A549 (cell line): ENCODE measurements around the gene KIF5B. TPM values are rescaled to one million over a fixed set of nuclear protein-coding genes. Genes with fewer than 3 reads are reported as not detected.
A peak's percentile ranks its signal among the peaks of the same experiment; 100 is the strongest.

Source experiments
- ATAC-seq, 2 experiments: fragments of 200-7000 bp in 1 of 2; fragments of >200 bp in 1 of 2; cut with Nextera tagmentation in 1 of 2; cut with Tn5 transposase in 1 of 2; 3 replicates each; pipeline versions ENCODE4 v1.8.0 to v1.9.1; 2018 to 2020; ENCODE audit warnings: mild to moderate bottlenecking in 1 of 2, moderate library complexity in 1 of 2
- CTCF ChIA-PET: fragments of 300-600 bp; sonication (Branson Sonifier 250); formaldehyde crosslinking; extraction: SDS; loops from one replicate; lab custom pipeline; 2021; ENCODE audit warnings: antibody characterized with exemption, inconsistent platforms; lab: Yijun Ruan, JAX
- POLR2A ChIA-PET: fragments of 350-600 bp; formaldehyde crosslinking; extraction: SDS; loops from one replicate; lab custom pipeline; 2021; ENCODE audit warnings: antibody characterized with exemption, inconsistent platforms; lab: Yijun Ruan, JAX
- DNase-seq, 2 experiments: peaks; one replicate each; pipeline versions ENCODE4 v3.0.0 to v3.0.0-alpha.2; 2011 to 2016; ENCODE audit warnings: low read depth in 1 of 2, low spot score in 1 of 2
- FAIRE-seq: peaks from 2 replicates; lab custom pipeline; 2011; peaks lifted over from hg19 to GRCh38; lab: Jason Lieb, UNC
- H3K27ac ChIP-seq, 2 experiments: fragments of >200 bp; sonication (Bioruptor Twin); formaldehyde crosslinking; 3 replicates each; pipeline ENCODE4 v1.5.1; 2016 to 2017
- H3K4me1 ChIP-seq: fragments of >200 bp; sonication (Bioruptor Twin); formaldehyde crosslinking; 3 replicates; pipeline ENCODE4 v1.6.1; 2016
- H3K4me2 ChIP-seq: fragments of >200 bp; sonication (Bioruptor Twin); formaldehyde crosslinking; 3 replicates; pipeline ENCODE4 v1.6.1; 2016
- H3K4me3 ChIP-seq: fragments of >200 bp; sonication (Bioruptor Twin); formaldehyde crosslinking; 3 replicates; pipeline ENCODE4 v1.5.1; 2016
- H3K9me3 ChIP-seq: fragments of >200 bp; sonication (Bioruptor Twin); formaldehyde crosslinking; 3 replicates; pipeline ENCODE4 v1.6.1; 2016
- CHD4 ChIP-seq: fragments of 200-600 bp; sonication (generic); IDR thresholded peaks from 2 replicates; pipeline ENCODE4 v1.6.1; 2016; ENCODE audit warnings: antibody characterized with exemption, mild to moderate bottlenecking, borderline replicate concordance
- ESRRA ChIP-seq: fragments of 150-350 bp; IDR thresholded peaks from 2 replicates; pipeline ENCODE4 v1.6.1; 2014; ENCODE audit warnings: mild to moderate bottlenecking, low read length, borderline replicate concordance
- FOSB ChIP-seq: fragments of 250-450 bp; sonication (Bioruptor Pico); IDR thresholded peaks from 2 replicates; pipeline ENCODE4 v1.5.0; 2020; ENCODE audit warnings: mild to moderate bottlenecking, moderate library complexity
- FOSL2 ChIP-seq, 2 experiments: fragments of 450-650 bp in 1 of 2; fragments of >200 bp in 1 of 2; sonication (Bioruptor Twin) in 1 of 2; formaldehyde crosslinking; IDR thresholded peaks; 2 replicates each; pipeline versions ENCODE4 v1.5.0 to v1.6.1; 2016 to 2020; ENCODE audit warnings: mild to moderate bottlenecking in 1 of 2, moderate library complexity in 1 of 2
- FOXS1 ChIP-seq: fragments of 250-450 bp; sonication (Bioruptor Pico); IDR thresholded peaks from 2 replicates; pipeline ENCODE4 v1.5.0; 2020; ENCODE audit warnings: mild to moderate bottlenecking, moderate library complexity
- JUN ChIP-seq, 2 experiments: fragments of >200 bp; sonication (Bioruptor Twin); formaldehyde crosslinking; IDR thresholded peaks; 2 replicates in 1 of 2; 3 replicates in 1 of 2; pipeline ENCODE4 v1.6.1; 2016 to 2017
- MAFK ChIP-seq: fragments of 450-650 bp; IDR thresholded peaks from 2 replicates; pipeline ENCODE4 v1.6.1; 2014; ENCODE audit not compliant: partially characterized antibody
- MAZ ChIP-seq: fragments of 150-350 bp; IDR thresholded peaks from 2 replicates; pipeline ENCODE4 v1.6.1; 2014; ENCODE audit warnings: antibody characterized with exemption, low read depth, low read length, borderline replicate concordance
- MYC ChIP-seq: IDR thresholded peaks from 2 replicates; pipeline ENCODE4 v1.6.1; 2012; ENCODE audit warnings: mild to moderate bottlenecking, inconsistent platforms, low read length, improper control_type of control experiment, borderline replicate concordance
- PHF8 ChIP-seq: fragments of 200-600 bp; sonication (generic); IDR thresholded peaks from 2 replicates; pipeline ENCODE4 v1.6.1; 2016; ENCODE audit warnings: low read depth, mild to moderate bottlenecking, antibody characterized with exemption, moderate library complexity, borderline replicate concordance
- POLR2A ChIP-seq: IDR thresholded peaks from 2 replicates; pipeline ENCODE4 v1.6.1; 2012; ENCODE audit warnings: mild to moderate bottlenecking, low read length
- RAD21 ChIP-seq, 2 experiments: fragments of >200 bp in 1 of 2; sonication (Bioruptor Twin) in 1 of 2; formaldehyde crosslinking in 1 of 2; IDR thresholded peaks in 1 of 2; conservative IDR thresholded peaks in 1 of 2; 2 replicates in 1 of 2; 3 replicates in 1 of 2; pipeline ENCODE4 v1.6.1; 2012 to 2018; ENCODE audit warnings: inconsistent platforms in 1 of 2
- RFX5 ChIP-seq: fragments of 450-650 bp; IDR thresholded peaks from 2 replicates; pipeline ENCODE4 v1.7.1; 2014; ENCODE audit warnings: antibody characterized with exemption, mild to moderate bottlenecking, moderate library complexity
- RNF2 ChIP-seq: fragments of 200-600 bp; sonication (generic); IDR thresholded peaks from 2 replicates; pipeline ENCODE4 v1.6.1; 2016; ENCODE audit warnings: low read depth, mild to moderate bottlenecking, antibody characterized with exemption, moderate library complexity, borderline replicate concordance
- TP53 ChIP-seq: fragments of 250-450 bp; sonication (Bioruptor Pico); IDR thresholded peaks from 2 replicates; pipeline ENCODE4 v1.5.0; 2021; ENCODE audit warnings: mild to moderate bottlenecking, moderate library complexity
- ZFP36 ChIP-seq: fragments of 450-650 bp; IDR thresholded peaks from 2 replicates; pipeline ENCODE4 v1.6.1; 2014; ENCODE audit warnings: borderline replicate concordance; ENCODE audit not compliant: partially characterized antibody
- ZNF302 ChIP-seq: fragments of 250-450 bp; sonication (Bioruptor Pico); IDR thresholded peaks from 2 replicates; pipeline ENCODE4 v1.9.0; 2021; ENCODE audit warnings: inconsistent platforms, mild to moderate bottlenecking, moderate library complexity
- WGBS: methylation state at CpG from one replicate; pipeline ENCODE4 v1.1.6; 2017; ENCODE audit errors: missing lambda C conversion rate; 5-methylcytosine and 5-hydroxymethylcytosine counted together
- polyA plus RNA-seq, 4 experiments: library from polyadenylated mRNA; depleted of rRNA in 3 of 4; stranded (reverse); fragments of >200 nt; fragmentation: RNase III in 1 of 4; extraction: RNeasy Plus Mini Kit Qiagen cat#74134 plus additional on column Dnase treatment in 1 of 4; gene quantifications; 2 replicates in 3 of 4; 3 replicates in 1 of 4; pipeline ENCODE4 v1.2.3, GENCODE V29; 2011 to 2017
- TF ChIP-seq, protein P1 (sequence below): IDR thresholded peaks from 2 replicates; pipeline ENCODE4 v1.6.1; 2012; ENCODE audit warnings: low read depth, borderline replicate concordance
- TF ChIP-seq, protein P2 (sequence below): fragments of >200 bp; sonication (Bioruptor Twin); formaldehyde crosslinking; IDR thresholded peaks from 3 replicates; pipeline ENCODE4 v1.5.1; 2016
- TF ChIP-seq, protein P3 (sequence below): IDR thresholded peaks from 2 replicates; pipeline ENCODE4 v1.6.1; 2012

Gene KIF5B
- polyA plus RNA-seq, 2 of the 4 experiments (the other 2 are of a cell fraction): 81.9 to 124 TPM

DNA sequence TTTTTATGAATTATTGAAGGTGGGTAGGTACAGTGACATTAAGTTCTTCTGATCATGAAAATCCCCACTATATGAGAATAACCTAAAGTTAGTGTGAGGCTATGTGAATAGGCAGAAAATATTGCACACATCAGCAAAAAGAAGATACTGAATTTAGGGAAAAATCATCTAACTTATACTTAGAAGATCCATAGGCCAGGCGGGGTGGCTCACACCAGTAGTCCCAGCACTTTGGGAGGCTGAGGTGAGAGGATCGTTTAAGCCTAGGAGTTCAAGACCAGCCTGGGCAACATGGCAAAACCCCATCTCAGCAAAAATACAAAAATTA is 78.1 kb downstream of the KIF5B start:
- Histone ChIP-seq H3K27ac (peak overlapping the region; percentile 15 to 22; a peak in 2 of 6 replicates), H3K9me3 (no peaks in the 10 kb centered on the region), H3K4me1 (peaks cover 22% of the 10 kb centered on the region)
- WGBS: 33% methylated on average over 2 of the region's 2 CpGs
- no peak for FAIRE-seq
- CTCF ChIA-PET: interaction anchor here (1.0 to 1.1 kb wide), 2 partner anchors 16 to 116 kb away, joined by 3 read pairs; no protein-coding TSS in a partner anchor
- no peak for TF ChIP-seq MAZ
- TF ChIP-seq ESRRA: no peak
- peak; percentile 99 for TF ChIP-seq MAFK
- TF ChIP-seq, all 56 proteins: peak for 1
- Histone ChIP-seq H3K4me3 (no peak overlapping the region), H3K4me2 (peak overlapping the region; percentile 35; the same call in 2 of the 3 replicates)
- DNase-seq (no peak), ATAC-seq (no peak)
- POLR2A ChIA-PET: interaction anchor here (0.9 kb wide), 1 partner anchor 37 kb away, joined by 3 read pairs; no protein-coding TSS in a partner anchor

DNA sequence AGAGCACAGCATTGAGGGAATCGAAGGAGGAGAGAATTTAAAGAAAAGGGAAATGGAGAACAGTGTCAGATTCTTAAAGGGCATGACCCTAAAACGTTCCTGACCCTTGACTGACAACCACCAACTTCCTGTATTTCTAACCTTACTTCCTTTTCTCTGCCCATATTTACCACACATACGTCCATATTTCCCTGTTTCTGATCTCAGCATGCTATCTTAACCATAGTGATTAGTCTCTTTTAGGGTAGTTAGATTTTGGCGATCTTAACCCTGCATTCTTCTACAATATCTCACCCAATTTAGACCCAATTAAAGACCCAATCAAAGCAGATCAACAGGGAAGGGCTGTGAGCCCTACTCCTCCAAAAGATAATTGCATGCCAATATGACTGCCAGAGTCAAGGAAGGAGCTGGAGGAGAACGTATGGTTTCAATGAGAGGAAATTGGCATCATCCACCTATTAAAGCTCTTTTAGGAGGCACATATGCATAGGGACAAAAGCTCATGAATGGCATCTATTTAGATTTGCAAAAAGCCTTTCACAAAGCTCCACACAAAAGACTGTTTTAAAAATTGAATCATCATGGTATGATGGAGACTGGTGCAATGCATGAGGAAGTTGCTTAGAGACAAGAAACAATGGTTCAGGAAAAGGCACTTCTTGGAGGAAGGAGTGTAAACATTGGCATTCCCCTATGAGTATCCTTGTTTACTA is 78.6 kb downstream of the KIF5B start:
- H3K4me1 ChIP-seq: peaks cover 22% of the 10 kb centered on the region
- CTCF ChIA-PET: interaction anchor here (0.9 to 1.2 kb wide), 7 partner anchors 8 to 116 kb away, joined by 3 to 4 read pairs (median 3); no protein-coding TSS in a partner anchor
- no peaks in the 10 kb centered on the region for H3K9me3 ChIP-seq
- ATAC-seq (peak; percentile 68 to 72; a peak in 5 of 6 replicates), FAIRE-seq (peak; percentile 39), DNase-seq (peak in 1 of 2 experiments; percentile 68)
- WGBS: 66% methylated on average over 5 of the region's 5 CpGs
- no peak for TF ChIP-seq FOSB (CRISPR knock-in tag)
- TF ChIP-seq FOSL2 (IDR thresholded peaks at IDR 0.05): no peak
- TF ChIP-seq FOSL2 (CRISPR knock-in tag; IDR thresholded peaks at IDR 0.05): peak; percentile 64
- no peak overlapping the region for H3K4me3 ChIP-seq
- POLR2A ChIA-PET: interaction anchor here (0.6 to 0.9 kb wide), 3 partner anchors 35 to 251 kb away, joined by 3 to 6 read pairs (median 4); no protein-coding TSS in a partner anchor
- peak overlapping the region; percentile 35 for H3K4me2 ChIP-seq
- peak overlapping the region in 1 of 2 experiments; percentile 2; a peak in 1 of 6 replicates for H3K27ac ChIP-seq

DNA sequence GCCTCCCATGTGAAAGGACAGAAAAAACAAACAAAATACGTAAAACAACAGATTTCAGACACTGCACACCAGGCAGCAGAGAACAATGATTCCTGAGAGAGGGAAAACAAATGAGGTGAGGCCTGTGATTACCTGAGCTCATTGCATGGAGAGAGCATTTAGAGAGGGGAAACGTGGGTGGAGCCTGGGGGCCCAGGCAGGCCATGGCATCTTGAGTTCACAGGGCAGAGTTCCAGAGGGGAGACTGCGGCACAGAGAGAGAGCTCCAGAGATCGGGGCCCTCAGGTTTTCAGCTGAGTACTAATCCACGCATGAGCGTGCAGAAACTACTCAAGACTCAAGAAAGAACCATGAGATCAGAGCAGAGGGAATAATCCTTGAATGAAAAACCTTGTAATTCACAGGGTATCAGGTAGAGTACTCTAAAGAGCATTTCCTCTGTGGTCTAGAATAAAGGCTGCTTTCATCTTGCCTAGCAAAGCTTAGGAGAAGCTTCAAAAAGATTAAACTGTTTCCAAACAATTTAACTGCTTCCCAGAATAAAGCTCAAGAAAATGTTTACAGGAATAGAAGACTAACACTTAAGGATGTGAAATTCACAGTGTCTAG is 81.0 kb downstream of the KIF5B start:
- ChIA-PET POLR2A (no interaction called here), CTCF (interaction anchor here (0.9 to 1.6 kb wide), 4 partner anchors 9 to 138 kb away, joined by 3 read pairs; no protein-coding TSS in a partner anchor)
- FAIRE-seq: no peak
- H3K4me2 ChIP-seq: no peak overlapping the region
- DNase-seq: no peak
- ATAC-seq: no peak
- H3K9me3 ChIP-seq: no peaks in the 10 kb centered on the region
- peaks cover 22% of the 10 kb centered on the region for H3K4me1 ChIP-seq
- H3K27ac ChIP-seq: peak overlapping the region in 1 of 2 experiments; percentile 33; a peak in 1 of 6 replicates
- 88% methylated on average over 6 of the region's 6 CpGs for WGBS
- TF ChIP-seq, protein P1, sequence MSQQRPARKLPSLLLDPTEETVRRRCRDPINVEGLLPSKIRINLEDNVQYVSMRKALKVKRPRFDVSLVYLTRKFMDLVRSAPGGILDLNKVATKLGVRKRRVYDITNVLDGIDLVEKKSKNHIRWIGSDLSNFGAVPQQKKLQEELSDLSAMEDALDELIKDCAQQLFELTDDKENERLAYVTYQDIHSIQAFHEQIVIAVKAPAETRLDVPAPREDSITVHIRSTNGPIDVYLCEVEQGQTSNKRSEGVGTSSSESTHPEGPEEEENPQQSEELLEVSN: no peak
- H3K4me3 ChIP-seq: no peak overlapping the region

DNA sequence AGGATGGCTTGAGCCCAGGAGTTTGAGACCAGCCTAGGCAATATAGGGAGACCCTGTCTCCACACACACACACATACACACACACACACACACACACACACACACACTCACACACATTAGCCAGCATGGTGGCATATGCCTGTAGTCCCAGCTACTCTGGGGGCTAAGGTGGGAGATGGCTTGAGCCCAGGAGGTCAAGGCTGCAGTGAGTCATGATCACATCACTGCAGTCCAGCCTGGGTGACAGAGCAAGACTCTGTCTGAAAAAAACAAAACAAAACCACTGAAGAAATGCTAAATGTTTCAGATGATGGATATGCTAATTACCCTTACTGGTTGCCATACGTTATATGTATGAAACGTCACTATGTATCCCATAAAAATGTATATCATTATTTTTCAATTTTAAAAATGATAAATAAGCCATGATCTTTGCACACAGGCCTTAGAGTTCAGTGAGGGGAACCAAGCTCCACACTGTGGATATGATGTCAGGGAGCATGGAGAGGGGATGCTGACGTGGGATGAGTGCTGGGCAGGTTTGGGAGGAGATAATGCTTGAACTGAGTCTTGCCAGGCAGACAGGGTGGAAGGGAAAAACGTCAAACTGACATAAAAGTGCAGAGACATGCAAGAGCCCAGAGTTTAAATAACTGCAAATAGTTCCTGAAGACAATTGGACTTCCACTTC is 81.6 kb downstream of the KIF5B start:
- H3K4me1 ChIP-seq: peaks cover 22% of the 10 kb centered on the region
- H3K4me3 ChIP-seq: no peak overlapping the region
- FAIRE-seq: no peak
- CTCF ChIA-PET: interaction anchor here (1.0 to 1.6 kb wide), 5 partner anchors 8 to 1334 kb away, joined by 3 to 6 read pairs (median 3); no protein-coding TSS in a partner anchor
- H3K9me3 ChIP-seq: no peaks in the 10 kb centered on the region
- no peak for DNase-seq
- WGBS: 54% methylated on average over 4 of the region's 4 CpGs
- POLR2A ChIA-PET: no interaction called here
- peak in 1 of 2 experiments; percentile 23; a peak in 1 of 6 replicates for ATAC-seq
- no peak overlapping the region for H3K4me2 ChIP-seq
- peak overlapping the region in 1 of 2 experiments; percentile 33; a peak in 1 of 6 replicates for H3K27ac ChIP-seq
- TF ChIP-seq TP53 (no peak), RNF2 (no peak), ZNF302 (no peak), RFX5 (no peak), CHD4 (no peak), FOSB (CRISPR knock-in tag) (no peak), JUN (IDR thresholded peaks at IDR 0.05) (no peak), POLR2A (no peak), PHF8 (no peak), MYC (no peak), ZFP36 (no peak), FOXS1 (CRISPR knock-in tag) (no peak), RAD21 (conservative IDR thresholded peaks at IDR 0.05 in 1 of 2, IDR thresholded peaks at IDR 0.05 in 1 of 2) (no peak)
- TF ChIP-seq, protein P1: no peak
- TF ChIP-seq, protein P2, sequence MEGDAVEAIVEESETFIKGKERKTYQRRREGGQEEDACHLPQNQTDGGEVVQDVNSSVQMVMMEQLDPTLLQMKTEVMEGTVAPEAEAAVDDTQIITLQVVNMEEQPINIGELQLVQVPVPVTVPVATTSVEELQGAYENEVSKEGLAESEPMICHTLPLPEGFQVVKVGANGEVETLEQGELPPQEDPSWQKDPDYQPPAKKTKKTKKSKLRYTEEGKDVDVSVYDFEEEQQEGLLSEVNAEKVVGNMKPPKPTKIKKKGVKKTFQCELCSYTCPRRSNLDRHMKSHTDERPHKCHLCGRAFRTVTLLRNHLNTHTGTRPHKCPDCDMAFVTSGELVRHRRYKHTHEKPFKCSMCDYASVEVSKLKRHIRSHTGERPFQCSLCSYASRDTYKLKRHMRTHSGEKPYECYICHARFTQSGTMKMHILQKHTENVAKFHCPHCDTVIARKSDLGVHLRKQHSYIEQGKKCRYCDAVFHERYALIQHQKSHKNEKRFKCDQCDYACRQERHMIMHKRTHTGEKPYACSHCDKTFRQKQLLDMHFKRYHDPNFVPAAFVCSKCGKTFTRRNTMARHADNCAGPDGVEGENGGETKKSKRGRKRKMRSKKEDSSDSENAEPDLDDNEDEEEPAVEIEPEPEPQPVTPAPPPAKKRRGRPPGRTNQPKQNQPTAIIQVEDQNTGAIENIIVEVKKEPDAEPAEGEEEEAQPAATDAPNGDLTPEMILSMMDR: no peak
- TF ChIP-seq, protein P3, sequence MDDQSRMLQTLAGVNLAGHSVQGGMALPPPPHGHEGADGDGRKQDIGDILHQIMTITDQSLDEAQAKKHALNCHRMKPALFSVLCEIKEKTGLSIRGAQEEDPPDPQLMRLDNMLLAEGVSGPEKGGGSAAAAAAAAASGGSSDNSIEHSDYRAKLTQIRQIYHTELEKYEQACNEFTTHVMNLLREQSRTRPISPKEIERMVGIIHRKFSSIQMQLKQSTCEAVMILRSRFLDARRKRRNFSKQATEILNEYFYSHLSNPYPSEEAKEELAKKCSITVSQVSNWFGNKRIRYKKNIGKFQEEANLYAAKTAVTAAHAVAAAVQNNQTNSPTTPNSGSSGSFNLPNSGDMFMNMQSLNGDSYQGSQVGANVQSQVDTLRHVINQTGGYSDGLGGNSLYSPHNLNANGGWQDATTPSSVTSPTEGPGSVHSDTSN: no peak
